H1 (cell line): ENCODE measurements around the gene METTL14. TPM values are rescaled to one million over a fixed set of nuclear protein-coding genes. Genes with fewer than 3 reads are reported as not detected.

Experiments used
- CTCF ChIA-PET: fragments of 300-600 bp; sonication (Branson Sonifier 250); formaldehyde crosslinking; loops from one replicate; lab custom pipeline; 2021; ENCODE audit not compliant: partially characterized antibody; lab: Charles Lee
- POLR2A ChIA-PET: fragments of 300-600 bp; sonication (Branson Sonifier 250); formaldehyde crosslinking; loops from one replicate; lab custom pipeline; 2021; ENCODE audit warnings: inconsistent platforms; ENCODE audit not compliant: partially characterized antibody; lab: Charles Lee
- DNase-seq, 2 experiments: peaks; one replicate each; pipeline versions ENCODE4 v3.0.0 to v3.0.0-alpha.2; 2010 to 2022; ENCODE audit warnings: low spot score in 2 of 2, low read depth in 1 of 2, mixed read lengths in 1 of 2
- FAIRE-seq: peaks from 2 replicates; lab custom pipeline; 2011; peaks lifted over from hg19 to GRCh38; lab: Jason Lieb, UNC
- H2AFZ ChIP-seq: 2 replicates; pipeline ENCODE4 v1.8.1; 2012; ENCODE audit warnings: low read length, inconsistent platforms
- H2AK5ac ChIP-seq: 2 replicates; pipeline ENCODE4 v1.6.1; 2013; ENCODE audit warnings: low read depth, low read length
- H2BK120ac ChIP-seq: replicated peaks from 2 replicates; pipeline ENCODE3; 2013; ENCODE audit warnings: low read depth, low read length, inconsistent platforms
- H2BK12ac ChIP-seq: 2 replicates; pipeline ENCODE4 v1.6.1; 2013; ENCODE audit warnings: low read depth, low read length
- H2BK15ac ChIP-seq: 2 replicates; pipeline ENCODE4 v1.6.1; 2013; ENCODE audit warnings: low read length
- H2BK20ac ChIP-seq: 2 replicates; pipeline ENCODE4 v1.6.1; 2013; ENCODE audit warnings: low read length
- H2BK5ac ChIP-seq: 2 replicates; pipeline ENCODE4 v1.6.1; 2013; ENCODE audit warnings: low read depth, low read length
- H3K14ac ChIP-seq: 2 replicates; pipeline ENCODE4 v1.6.1; 2013; ENCODE audit warnings: inconsistent platforms; ENCODE audit not compliant: insufficient read length
- H3K18ac ChIP-seq: 2 replicates; pipeline ENCODE4 v1.6.1; 2013; ENCODE audit warnings: low read length; ENCODE audit errors: extremely low read depth
- H3K23ac ChIP-seq: 2 replicates; pipeline ENCODE4 v1.6.1; 2013; ENCODE audit warnings: inconsistent platforms; ENCODE audit not compliant: insufficient read length
- H3K23me2 ChIP-seq: 2 replicates; pipeline ENCODE4 v1.6.1; 2013; ENCODE audit warnings: low read depth, low read length
- H3K27ac ChIP-seq: 2 replicates; pipeline ENCODE4 v1.6.1; 2011; ENCODE audit warnings: low read depth, low read length, inconsistent platforms
- H3K27me3 ChIP-seq, 4 experiments: replicated peaks in 1 of 4; 1 replicate in 1 of 4; 2 replicates in 3 of 4; pipeline versions ENCODE4 v1.6.1 to v1.8.1; 2011 to 2013; ENCODE audit warnings: low read length in 3 of 4, mild to moderate bottlenecking in 3 of 4, inconsistent platforms in 2 of 4, mixed read lengths in 2 of 4, moderate library complexity in 1 of 4; ENCODE audit not compliant: control insufficient read depth in 3 of 4, insufficient read depth in 3 of 4; ENCODE audit errors: extremely low read depth in 1 of 4
- H3K36me3 ChIP-seq, 4 experiments: 2 replicates each; pipeline versions ENCODE4 v1.6.1 to v1.8.1; 2011 to 2013; ENCODE audit warnings: mild to moderate bottlenecking in 4 of 4, low read length in 3 of 4, moderate library complexity in 2 of 4, control low read depth in 1 of 4, inconsistent platforms in 1 of 4; ENCODE audit not compliant: insufficient read depth in 4 of 4, control insufficient read depth in 2 of 4
- H3K4ac ChIP-seq: replicated peaks from 2 replicates; pipeline ENCODE3; 2013; ENCODE audit warnings: low read length, low read depth, mixed read lengths, inconsistent platforms; ENCODE audit not compliant: insufficient read length
- H3K4me1 ChIP-seq, 4 experiments: replicated peaks in 1 of 4; 1 replicate in 1 of 4; 2 replicates in 3 of 4; pipeline versions ENCODE4 v1.6.1 to v1.8.1; 2011 to 2013; ENCODE audit warnings: low read length in 3 of 4, inconsistent platforms in 2 of 4, mixed read lengths in 1 of 4; ENCODE audit not compliant: insufficient read depth in 4 of 4, control insufficient read depth in 3 of 4
- H3K4me2 ChIP-seq, 2 experiments: 2 replicates each; pipeline versions ENCODE4 v1.6.1 to v1.8.1; 2011 to 2013; ENCODE audit warnings: low read depth in 2 of 2, low read length in 2 of 2, control low read depth in 1 of 2, inconsistent platforms in 1 of 2, mild to moderate bottlenecking in 1 of 2; ENCODE audit not compliant: insufficient read depth in 1 of 2
- H3K4me3 ChIP-seq, 4 experiments: fragments of 200-600, 300-600 bp in 1 of 4; sonication (generic), shearing (Covaris generic), sonication (Bioruptor Twin) in 1 of 4; 2 replicates each; pipeline versions ENCODE4 v1.5.1 to v1.8.1; 2011 to 2016; ENCODE audit warnings: low read length in 4 of 4, low read depth in 3 of 4, control low read depth in 2 of 4, inconsistent platforms in 2 of 4, mild to moderate bottlenecking in 2 of 4, mixed read lengths in 1 of 4, moderate library complexity in 1 of 4; ENCODE audit not compliant: insufficient read depth in 2 of 4; ENCODE audit errors: extremely low read depth in 1 of 4
- H3K56ac ChIP-seq: replicated peaks from 2 replicates; pipeline ENCODE3; 2013; ENCODE audit warnings: low read depth, mild to moderate bottlenecking, mixed read lengths, low read length, inconsistent platforms; ENCODE audit not compliant: insufficient read length
- H3K79me1 ChIP-seq: 2 replicates; pipeline ENCODE4 v1.6.1; 2013; ENCODE audit warnings: low read depth, low read length, control low read depth
- H3K79me2 ChIP-seq, 2 experiments: 2 replicates each; pipeline versions ENCODE4 v1.6.1 to v1.8.1; 2012 to 2013; ENCODE audit warnings: low read length in 2 of 2, mild to moderate bottlenecking in 2 of 2, inconsistent platforms in 1 of 2; ENCODE audit not compliant: insufficient read depth in 2 of 2, control insufficient read depth in 1 of 2
- H3K9ac ChIP-seq, 4 experiments: replicated peaks in 1 of 4; 1 replicate in 1 of 4; 2 replicates in 3 of 4; pipeline versions ENCODE4 v1.6.1 to v1.8.1; 2011 to 2013; ENCODE audit warnings: low read depth in 3 of 4, low read length in 3 of 4, control low read depth in 2 of 4, mild to moderate bottlenecking in 2 of 4, moderate library complexity in 2 of 4, inconsistent platforms in 1 of 4; ENCODE audit errors: extremely low read depth in 1 of 4
- H3K9me3 ChIP-seq, 2 experiments: 2 replicates each; pipeline versions ENCODE4 v1.6.1 to v1.8.1; 2012 to 2013; ENCODE audit warnings: mild to moderate bottlenecking in 2 of 2, moderate library complexity in 2 of 2, control low read depth in 1 of 2, inconsistent platforms in 1 of 2, low read depth in 1 of 2, low read length in 1 of 2, mixed read lengths in 1 of 2; ENCODE audit not compliant: insufficient read depth in 2 of 2
- H4K20me1 ChIP-seq, 2 experiments: replicated peaks in 1 of 2; 2 replicates each; pipeline versions ENCODE3 to v1.8.1; 2011 to 2013; ENCODE audit warnings: inconsistent platforms in 2 of 2, low read length in 2 of 2, mild to moderate bottlenecking in 1 of 2; ENCODE audit not compliant: insufficient read depth in 2 of 2, control insufficient read depth in 1 of 2
- H4K5ac ChIP-seq: 2 replicates; pipeline ENCODE4 v1.6.1; 2013; ENCODE audit warnings: low read length, low read depth, mixed read lengths, inconsistent platforms; ENCODE audit not compliant: insufficient read length
- H4K8ac ChIP-seq: 2 replicates; pipeline ENCODE4 v1.8.0; 2013; ENCODE audit warnings: mild to moderate bottlenecking, moderate library complexity, low read length, inconsistent platforms; ENCODE audit not compliant: insufficient read depth; ENCODE audit errors: extremely low read depth
- H4K91ac ChIP-seq: replicated peaks from 2 replicates; pipeline ENCODE3; 2013; ENCODE audit warnings: low read length, mixed read lengths, inconsistent platforms; ENCODE audit not compliant: insufficient read length
- BACH1 ChIP-seq: IDR thresholded peaks from 2 replicates; pipeline ENCODE4 v1.6.1; 2012; ENCODE audit warnings: low read length, improper control_type of control experiment
- CBX5 ChIP-seq: fragments of 300-800, 300-1000 bp; sonication (generic); IDR thresholded peaks from 2 replicates; pipeline ENCODE4 v1.7.1; 2016; ENCODE audit warnings: antibody characterized with exemption, low read length, low read depth
- E2F6 ChIP-seq: IDR thresholded peaks from 2 replicates; pipeline ENCODE4 v1.6.1; 2012; ENCODE audit warnings: inconsistent platforms
- GABPA ChIP-seq: IDR thresholded peaks from 2 replicates; pipeline ENCODE4 v1.6.1; 2011; ENCODE audit warnings: mild to moderate bottlenecking, low read length, moderate library complexity, borderline replicate concordance; ENCODE audit not compliant: insufficient read depth
- HDAC6 ChIP-seq: IDR thresholded peaks from one replicate; pipeline ENCODE4 v1.7.1; 2012; ENCODE audit warnings: low read depth, mild to moderate bottlenecking, inconsistent platforms, low read length, moderate library complexity
- MAFK ChIP-seq: IDR thresholded peaks from 2 replicates; pipeline ENCODE4 v1.6.1; 2012; ENCODE audit warnings: low read depth, mild to moderate bottlenecking, improper control_type of control experiment, low read length
- POU5F1 ChIP-seq: IDR thresholded peaks from 2 replicates; pipeline ENCODE4 v1.6.1; 2011; ENCODE audit warnings: low read depth, mild to moderate bottlenecking, low read length, moderate library complexity
- RXRA ChIP-seq: IDR thresholded peaks from 2 replicates; pipeline ENCODE4 v1.6.1; 2011; ENCODE audit warnings: low read depth, mild to moderate bottlenecking, low read length, moderate library complexity; ENCODE audit not compliant: insufficient read depth
- SP1 ChIP-seq: IDR thresholded peaks from 2 replicates; pipeline ENCODE4 v1.6.1; 2011; ENCODE audit warnings: low read depth, low read length
- TAF7 ChIP-seq: optimal IDR thresholded peaks from 2 replicates; pipeline ENCODE3; 2011; ENCODE audit warnings: low read depth, mild to moderate bottlenecking, inconsistent platforms, low read length, moderate library complexity, borderline replicate concordance
- TBP ChIP-seq: IDR thresholded peaks from 2 replicates; pipeline ENCODE4 v1.6.1; 2011; ENCODE audit warnings: low read depth, low read length, improper control_type of control experiment
- YY1 ChIP-seq: IDR thresholded peaks from 2 replicates; pipeline ENCODE4 v1.6.1; 2011; ENCODE audit warnings: low read depth, mild to moderate bottlenecking, low read length
- whole genome bisulfite sequencing, 2 experiments: shearing (Covaris generic) in 1 of 2; methylation state at CpG; one replicate each; pipeline versions ENCODE4 v1.1.6 to v1.1.7; 2013 to 2015; ENCODE audit warnings: low lambda C conversion rate in 2 of 2, mixed read lengths in 2 of 2, inconsistent platforms in 1 of 2, low coverage in 1 of 2, missing lambda C conversion rate in 1 of 2; ENCODE audit not compliant: insufficient replicate concordance in 2 of 2, insufficient coverage in 1 of 2, insufficient read length in 1 of 2; ENCODE audit errors: extremely low coverage in 1 of 2, missing lambda C conversion rate in 1 of 2; 5-methylcytosine and 5-hydroxymethylcytosine counted together
- polyA plus RNA-seq, 7 experiments: library from polyadenylated mRNA; depleted of rRNA in 3 of 7; stranded (reverse) in 5 of 7; unstranded in 2 of 7; fragments of >200 nt in 5 of 7; fragments of 200-250 nt in 2 of 7; gene quantifications; 1 replicate in 5 of 7; 2 replicates in 1 of 7; 4 replicates in 1 of 7; pipeline versions ENCODE4 v1.2.1 to v1.2.3, GENCODE V29; 2011 to 2013; ENCODE audit warnings: missing spikeins in 2 of 7, mixed read lengths in 2 of 7
- total RNA-seq: library from RNA; stranded (reverse); fragmentation: NEBNext Ultra II Directional; extraction: Animal tissue kit (Norgen Biotek cat#: 25700); gene quantifications from 2 replicates; pipeline ENCODE4 v1.2.1, GENCODE V29; 2021

Gene METTL14
- total and polyA plus RNA-seq, 2 of the 8 experiments (the other 6 are each of a cell fraction or from before 2014, with no cell fraction given) = 8.8 to 57.3 TPM

- H2BK12ac ChIP-seq = no peak overlapping the region
- no peak overlapping the region for H3K4me3 ChIP-seq
- no peak overlapping the region for H2BK15ac ChIP-seq
- no peak overlapping the region for H3K4me2 ChIP-seq
- H3K18ac ChIP-seq = no peak overlapping the region
- no peak overlapping the region for H4K91ac ChIP-seq
- H2BK120ac ChIP-seq = no peak overlapping the region
- H3K14ac ChIP-seq = no peak overlapping the region
- no peak overlapping the region for H2AFZ ChIP-seq
- H3K79me2 ChIP-seq = no peaks in the 10 kb centered on the region
- POLR2A ChIA-PET = interaction anchor here (1.9 kb wide), 1 partner anchor 18 kb away, joined by 4 read pairs; the partner anchor contains the start of gene METTL14
- H3K4ac ChIP-seq = no peak overlapping the region
- no peak for TF ChIP-seq TAF7
- TF ChIP-seq GABPA = no peak
- TF ChIP-seq SP1 = no peak
- no peak for TF ChIP-seq CBX5
- no peak for TF ChIP-seq MAFK
- TF ChIP-seq HDAC6 = no peak
- no peak for TF ChIP-seq RXRA
- no peak for TF ChIP-seq TBP
- no peak for TF ChIP-seq BACH1
- TF ChIP-seq POU5F1 = no peak
- TF ChIP-seq E2F6 = no peak
- no peak for TF ChIP-seq YY1
- TF ChIP-seq, all 59 proteins: peak for 0
- Histone ChIP-seq H2BK5ac (no peak overlapping the region), H3K79me1 (no peaks in the 10 kb centered on the region), H3K36me3 (peaks cover 0 to 61% (median 25%) of the 10 kb centered on the region in 4 experiments; a peak in 5 of 8 replicates), H4K8ac (no peak overlapping the region), H2BK20ac (no peak overlapping the region), H3K9me3 (no peaks in the 10 kb centered on the region), H2AK5ac (no peak overlapping the region), H3K27me3 (no peaks in the 10 kb centered on the region), H3K4me1 (no peaks in the 10 kb centered on the region), H4K20me1 (no peaks in the 10 kb centered on the region), H3K23ac (no peak overlapping the region), H3K23me2 (no peaks in the 10 kb centered on the region), H3K27ac (no peak overlapping the region), H3K9ac (no peak overlapping the region), H3K56ac (no peak overlapping the region), H4K5ac (no peak overlapping the region)
- CTCF ChIA-PET = no interaction called here
- WGBS, 2 experiments = 66% methylated on average over 2 of the region's 2 CpGs; no CpG with 5 or more reads in 1 of the 2 experiments
- no peak for FAIRE-seq
- no peak for DNase-seq
Observed at GRCh38 chr4:118703118-118703517, 17.9 kb downstream of the METTL14 start.
